SH-SY5Y (cell line): ENCODE measurements around the gene MAB21L1.

Experiments used
- GATA2 ChIP-seq: IDR thresholded peaks from 2 replicates; pipeline ENCODE4 v1.6.1; 2011; ENCODE audit warnings: mild to moderate bottlenecking, low read depth, low read length
- GATA3 ChIP-seq: IDR thresholded peaks from 2 replicates; pipeline ENCODE4 v1.6.1; 2011; ENCODE audit warnings: low read depth, mild to moderate bottlenecking, low read length, moderate library complexity

MAB21L1 gene

DNA sequence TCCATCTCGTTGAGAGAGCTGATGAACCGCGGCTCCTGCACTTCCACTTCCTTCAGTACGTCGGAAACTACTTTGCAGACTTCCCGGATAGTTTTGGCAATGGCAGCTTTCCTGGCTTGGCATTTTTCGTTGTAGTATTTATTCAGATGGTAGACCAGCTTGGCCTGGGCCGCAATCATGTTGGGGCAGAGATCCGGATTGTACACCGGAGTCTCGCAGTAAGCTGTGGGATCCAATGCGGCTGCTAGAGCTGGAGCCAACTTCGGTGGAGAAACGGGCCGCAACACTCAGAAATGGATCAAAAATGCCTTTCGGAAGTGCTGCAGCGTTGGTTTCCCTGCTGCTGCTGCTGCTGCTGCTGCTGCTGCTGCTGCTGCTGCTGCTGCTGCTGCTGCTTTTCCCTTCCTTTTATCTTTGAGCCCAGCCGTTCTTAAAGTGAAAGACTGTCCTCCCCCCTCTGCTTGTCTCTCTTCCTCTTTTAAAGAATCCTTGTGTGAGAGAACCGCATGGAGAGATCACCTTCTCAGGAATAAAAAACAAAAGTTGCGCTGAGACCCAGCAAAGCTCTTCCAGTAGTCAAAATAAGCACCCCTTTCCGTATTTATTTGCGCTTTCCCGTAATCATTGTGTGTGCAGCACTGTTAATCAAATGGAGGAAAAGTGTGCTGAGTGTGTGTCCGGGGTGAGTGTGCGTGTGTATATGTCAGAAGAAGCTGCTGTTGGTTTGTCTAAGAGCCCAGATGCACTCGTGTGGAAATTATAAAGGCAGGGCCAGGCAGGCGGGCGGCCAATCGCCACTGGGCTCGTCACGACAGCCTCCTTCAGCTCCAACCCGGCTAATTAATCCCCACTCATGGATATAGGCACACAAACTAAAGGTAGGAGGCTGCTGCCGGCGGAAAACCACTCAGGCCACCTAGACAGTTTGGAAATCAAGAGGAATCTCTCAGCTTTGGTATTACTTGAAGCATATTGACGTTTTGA lies at the start of gene MAB21L1:
MAB21L1 (minus strand) TSS at position 730 of the 984 bp plus-strand sequence; CDS start at position 179, 551 bp downstream.
- TF ChIP-seq GATA2 (no peak), GATA3 (no peak)

DNA sequence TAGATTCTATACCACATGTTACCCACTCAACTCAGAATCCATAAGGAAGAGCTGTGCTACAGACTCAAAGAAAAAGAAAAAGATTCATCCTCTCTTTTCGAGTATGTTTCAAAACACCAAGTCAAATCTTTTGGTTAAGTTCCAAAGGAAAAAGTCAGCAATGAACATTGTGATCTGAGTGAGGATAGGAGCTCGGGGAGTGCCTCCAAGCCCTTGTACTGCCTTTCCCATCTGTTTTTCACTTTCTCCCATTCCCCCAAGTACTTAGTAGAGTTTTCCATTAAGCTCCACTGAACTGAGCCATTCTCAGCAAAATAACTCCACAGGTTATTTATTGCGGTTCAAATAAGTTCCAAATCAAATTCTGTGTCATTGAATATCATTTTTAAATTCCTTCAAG lies 47.7 kb upstream of the MAB21L1 start:
- no peak for TF ChIP-seq GATA3
- no peak for TF ChIP-seq GATA2

DNA sequence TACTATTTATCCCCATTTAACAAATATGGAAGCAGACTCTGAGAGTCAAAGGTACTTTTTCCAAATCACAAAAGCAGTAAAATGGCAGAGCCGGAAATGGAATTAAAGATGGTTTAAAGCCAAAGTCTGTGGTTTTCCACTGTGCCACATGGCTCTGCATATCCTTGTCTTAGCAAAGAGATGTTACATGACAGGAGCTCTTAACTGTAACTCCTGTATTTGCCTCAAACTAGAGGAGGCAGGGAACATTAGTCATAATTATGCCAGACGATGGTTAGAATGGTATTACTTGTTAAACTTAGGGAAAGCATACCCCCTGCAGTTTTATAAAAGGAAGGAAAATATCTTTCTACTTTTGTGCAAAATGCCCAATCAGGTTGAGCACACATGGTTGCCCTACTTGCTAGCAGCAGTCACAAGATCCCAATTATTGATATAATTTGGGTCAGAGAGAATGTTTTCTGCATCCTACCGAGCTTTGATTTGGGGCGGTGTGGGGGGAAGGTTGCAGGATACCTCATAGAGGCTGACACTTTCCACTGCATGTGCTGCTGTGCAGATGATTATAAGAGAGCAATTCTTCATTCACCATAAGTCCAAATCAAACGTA lies 42.0 kb upstream of the MAB21L1 start:
- no peak for TF ChIP-seq GATA3
- TF ChIP-seq GATA2, result peak; percentile 53

DNA sequence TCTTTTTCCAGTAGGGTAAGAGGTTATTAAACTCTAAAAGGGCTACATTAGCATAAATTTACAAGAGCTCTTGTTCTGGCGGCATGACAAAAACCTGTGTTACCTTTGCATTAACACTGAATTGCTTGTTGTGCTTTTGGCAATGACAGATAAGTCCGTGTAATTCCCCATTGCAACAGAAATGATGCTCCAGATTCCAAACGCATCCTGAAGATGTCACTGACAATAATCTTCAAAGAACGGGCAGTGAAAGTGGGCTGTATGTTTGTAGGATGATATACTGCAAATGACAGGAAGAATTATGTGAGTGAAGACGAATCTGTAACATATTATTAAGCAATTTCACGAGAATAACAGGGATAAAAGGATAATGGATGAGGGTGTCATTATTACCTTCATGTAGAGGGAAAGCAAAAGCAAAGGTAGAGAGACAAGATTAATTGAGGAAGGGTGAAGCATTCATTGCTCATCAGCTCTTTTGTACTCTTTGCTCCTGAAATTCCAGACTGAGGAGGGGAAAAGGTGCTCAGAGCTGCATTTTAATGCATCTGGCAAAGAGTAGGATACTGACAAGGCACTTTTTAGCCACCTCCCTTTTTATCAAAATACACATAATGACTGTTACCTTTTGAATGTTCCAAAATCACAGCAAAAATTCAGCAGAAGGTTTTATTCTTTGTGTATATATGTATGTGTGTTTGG lies 38.5 kb upstream of the MAB21L1 start:
- TF ChIP-seq GATA2 (peak; percentile 25; the same call in 1 of the 2 replicates), GATA3 (no peak)

DNA sequence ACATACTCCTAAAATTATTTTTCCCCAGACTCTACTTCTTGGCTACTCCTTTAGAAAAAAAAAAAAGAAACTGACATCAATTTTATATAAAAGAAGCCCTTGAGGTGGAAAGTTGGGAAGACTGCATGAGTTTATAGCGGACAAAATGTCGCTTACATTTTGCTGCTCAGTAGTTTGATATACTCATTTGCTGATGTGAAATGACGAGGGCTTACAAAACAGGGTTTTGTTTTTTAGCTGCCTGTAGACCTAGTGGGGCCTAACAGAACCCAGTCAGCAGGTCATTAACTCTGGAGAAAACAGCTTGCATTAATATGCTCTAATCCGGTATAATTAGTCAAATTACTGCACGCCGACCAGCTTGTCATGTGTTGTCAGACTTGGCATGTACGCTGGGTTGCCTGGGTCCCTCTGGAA lies 37.6 kb upstream of the MAB21L1 start:
- no peak for TF ChIP-seq GATA3
- no peak for TF ChIP-seq GATA2

DNA sequence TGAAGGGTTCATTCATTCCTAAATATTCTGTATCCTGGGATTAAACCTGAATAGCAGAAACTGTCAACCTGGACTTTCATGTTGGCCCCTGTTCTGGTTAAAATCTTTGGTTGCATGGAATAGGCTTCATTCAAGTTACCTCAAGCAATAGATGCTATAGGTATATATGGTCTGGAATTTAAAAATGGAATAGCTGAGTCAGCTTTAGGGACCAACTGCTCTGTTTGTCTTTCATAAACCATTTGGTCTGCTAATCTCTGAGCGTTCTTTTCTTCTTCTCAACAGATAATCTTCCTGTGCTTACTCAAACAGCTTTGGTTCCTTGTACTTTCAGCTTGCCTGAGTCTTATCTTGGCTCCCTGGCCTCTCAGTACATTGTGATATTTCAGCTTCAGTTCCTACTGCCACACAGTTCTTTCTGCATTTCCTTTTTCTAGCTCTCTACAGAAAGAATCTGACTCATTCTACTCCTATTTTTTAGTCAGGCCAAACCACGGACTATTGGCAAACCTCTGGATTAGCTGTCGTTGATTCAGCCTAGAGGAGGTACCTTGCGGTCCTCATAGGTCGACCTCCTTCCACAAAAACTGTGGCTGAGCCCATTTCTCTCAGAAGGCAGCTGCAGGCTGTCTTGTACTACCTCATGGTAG lies 35.9 kb upstream of the MAB21L1 start:
- TF ChIP-seq GATA2 (no peak), GATA3 (no peak)

DNA sequence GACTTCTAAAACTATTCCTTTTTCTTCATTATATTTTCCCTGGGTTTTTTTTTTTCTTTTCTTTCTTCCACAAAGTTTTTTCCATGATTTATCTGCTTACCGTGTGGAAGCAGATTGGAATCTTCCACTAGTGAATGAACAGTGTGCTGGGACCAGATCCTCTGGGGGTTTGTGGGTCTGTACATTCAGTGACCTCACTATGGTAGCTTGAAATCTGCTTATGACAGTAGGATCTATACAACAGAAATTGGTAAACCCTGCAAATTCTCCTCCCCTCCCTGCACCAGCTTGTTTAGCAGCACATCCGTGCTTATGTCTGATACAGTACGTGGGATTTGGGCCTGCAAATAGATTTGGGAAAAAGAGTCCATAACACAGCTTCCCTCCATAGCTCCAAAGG lies 26.0 kb upstream of the MAB21L1 start:
- peak; percentile 44 for TF ChIP-seq GATA2
- peak; percentile 54 for TF ChIP-seq GATA3

DNA sequence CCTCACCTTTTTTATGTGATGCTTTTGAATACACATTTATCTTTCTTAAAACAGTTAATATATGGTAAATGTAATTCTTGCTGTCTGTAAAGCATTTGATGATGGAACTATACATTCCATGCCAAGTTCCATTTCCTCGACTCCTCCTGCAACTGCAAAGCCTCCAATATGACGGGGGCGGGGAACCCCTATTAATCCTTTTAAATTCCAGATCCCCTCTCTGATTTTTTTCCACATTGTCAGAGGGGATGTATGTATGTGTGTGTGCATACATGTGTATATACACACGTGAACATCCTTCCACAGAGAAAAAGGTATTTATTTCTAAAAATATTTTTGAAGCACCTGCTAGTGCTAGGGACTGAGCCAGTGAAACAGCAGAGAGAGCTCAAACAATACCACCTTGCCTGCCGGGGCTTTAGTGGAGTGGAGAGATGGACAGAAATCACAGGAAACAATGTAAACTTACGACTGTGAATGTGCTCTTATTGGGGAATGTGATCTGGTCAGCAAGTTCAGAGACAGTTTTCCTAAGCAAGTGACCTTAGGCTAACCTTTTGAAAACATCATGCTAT lies 25.3 kb upstream of the MAB21L1 start:
- TF ChIP-seq GATA2 (no peak), GATA3 (no peak)

DNA sequence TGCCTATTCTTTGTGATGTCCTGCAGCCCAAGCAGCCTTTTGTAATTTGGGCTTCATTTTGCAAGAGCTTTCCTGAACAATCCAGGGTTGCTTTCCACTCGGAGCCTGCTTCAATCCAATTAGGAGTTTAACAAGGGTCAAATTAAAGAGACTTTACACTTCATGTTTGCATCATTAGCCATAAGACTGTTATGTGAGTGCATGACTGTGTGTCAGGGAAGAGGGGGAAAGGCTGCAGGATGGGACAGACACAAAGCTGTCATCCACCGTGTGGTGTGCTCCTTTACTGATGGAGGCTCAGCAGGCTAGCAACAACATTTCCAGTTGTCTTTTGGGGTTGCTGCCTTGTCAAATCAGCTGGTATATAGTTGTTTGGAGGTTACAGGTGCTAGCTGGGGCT lies 23.7 kb upstream of the MAB21L1 start:
- TF ChIP-seq GATA2 (no peak), GATA3 (no peak)

DNA sequence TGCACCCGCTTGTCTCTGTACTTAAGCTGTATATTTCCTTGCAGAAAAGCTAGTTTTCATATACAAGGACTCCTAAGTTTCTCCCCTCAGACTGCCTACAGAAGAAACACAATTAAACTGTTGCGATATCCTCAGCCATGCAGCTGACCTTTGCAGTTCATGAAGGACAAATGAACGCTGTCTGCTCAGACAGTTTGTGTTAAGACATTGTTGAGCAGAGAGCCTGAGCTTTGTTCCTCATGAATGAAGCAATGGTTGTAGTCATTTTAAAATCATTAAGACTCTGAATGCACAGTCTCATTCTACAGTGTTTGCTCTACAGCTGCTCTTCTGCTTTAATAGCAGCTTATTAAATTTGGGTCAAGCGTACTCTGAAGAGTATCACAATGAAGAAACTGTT lies 23.2 kb upstream of the MAB21L1 start:
- TF ChIP-seq GATA3 (no peak), GATA2 (no peak)

DNA sequence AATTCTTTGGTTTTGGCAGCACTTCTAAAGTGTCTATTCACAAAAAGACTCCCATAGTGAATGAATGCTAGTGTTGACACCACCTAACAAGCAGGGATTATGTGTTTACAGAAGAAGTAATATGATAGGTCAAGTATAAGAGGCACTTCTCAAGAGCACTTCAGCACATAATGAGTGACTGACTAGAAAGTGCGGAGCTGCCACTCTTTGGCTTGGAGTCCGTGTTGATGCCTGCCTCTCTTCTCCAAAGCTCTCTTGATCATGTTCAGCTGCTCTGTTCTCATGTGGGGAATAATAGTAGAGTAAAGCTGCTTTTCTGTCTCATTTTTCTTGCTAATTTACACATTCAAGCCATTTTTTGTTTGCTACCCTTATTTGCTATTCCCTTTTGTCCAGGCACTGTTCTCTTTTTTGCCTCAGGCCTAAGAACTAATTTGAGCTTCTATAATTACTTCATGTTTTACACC lies 22.7 kb upstream of the MAB21L1 start:
- no peak for TF ChIP-seq GATA3
- TF ChIP-seq GATA2, result no peak

DNA sequence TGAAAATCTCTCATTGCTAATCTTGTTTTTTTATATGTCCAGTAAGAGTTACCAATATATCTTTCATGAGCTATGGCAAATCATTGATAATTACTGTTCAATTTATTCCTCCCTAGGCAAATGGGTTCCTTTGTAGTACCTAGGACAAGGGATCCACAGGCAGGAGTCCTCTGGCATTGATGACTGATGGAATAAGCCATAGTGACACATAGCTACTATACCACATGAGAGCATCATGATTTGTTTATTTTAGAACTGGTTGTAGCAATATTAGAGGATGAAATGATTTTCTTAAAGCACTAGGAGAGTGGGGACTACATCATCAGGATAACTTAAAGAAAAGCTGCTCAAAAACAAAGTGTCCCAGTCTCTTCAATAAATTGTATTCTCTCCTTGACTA lies 21.7 kb upstream of the MAB21L1 start:
- no peak for TF ChIP-seq GATA2
- no peak for TF ChIP-seq GATA3

DNA sequence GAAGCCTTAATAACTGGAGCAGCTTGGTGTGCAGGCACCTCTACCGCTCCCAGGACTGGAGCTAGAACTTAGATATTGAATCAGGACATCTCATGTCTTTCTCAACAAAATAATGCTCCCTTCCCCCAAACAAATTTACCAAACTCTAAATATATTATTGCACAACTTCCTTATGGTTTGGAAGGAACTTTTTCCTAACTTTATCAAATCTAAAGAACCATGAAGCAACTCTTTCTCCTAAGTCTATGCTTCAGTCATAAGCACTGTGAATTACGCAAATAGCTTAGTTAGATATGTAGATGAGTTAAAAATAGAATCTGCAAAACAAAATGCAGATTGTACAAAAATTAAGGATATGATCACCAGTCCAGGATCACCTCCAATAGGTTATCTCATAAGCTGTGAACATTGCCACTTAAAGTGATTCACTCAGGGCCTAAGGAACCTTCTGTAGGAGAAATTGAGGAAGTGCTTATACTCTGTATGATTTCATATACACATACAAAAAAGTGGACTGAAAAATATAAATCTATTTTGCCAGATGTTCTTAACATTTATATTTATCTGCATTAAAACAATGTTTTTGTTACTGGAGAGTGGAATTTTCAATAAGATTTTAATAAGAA lies 20.4 kb upstream of the MAB21L1 start:
- TF ChIP-seq GATA2 (no peak), GATA3 (no peak)

DNA sequence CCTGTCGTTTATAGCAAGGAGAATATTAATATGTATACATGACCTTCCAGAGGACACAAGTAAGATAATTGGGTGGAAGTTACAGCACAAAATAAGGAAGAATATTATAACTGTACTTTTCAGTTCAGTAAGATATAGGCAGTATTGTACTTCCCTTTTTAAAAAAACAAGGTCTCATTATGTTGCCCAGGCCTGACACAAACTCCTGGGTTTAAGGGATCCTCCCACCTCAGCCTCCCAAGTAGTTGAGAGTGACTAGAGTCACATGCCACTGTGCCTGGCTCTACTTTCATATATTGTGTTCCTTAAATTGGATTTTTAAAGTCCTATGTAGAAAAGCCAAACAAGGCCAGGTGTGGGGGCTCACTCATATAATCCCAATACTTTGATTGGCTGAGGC lies 19.5 kb upstream of the MAB21L1 start:
- TF ChIP-seq GATA3 (no peak), GATA2 (no peak)
